SK-N-SH (cell line): ENCODE measurements around the gene SYT7. TPM values are rescaled to one million over a fixed set of nuclear protein-coding genes. Genes with fewer than 3 reads are reported as not detected.

Experiments
- CTCF ChIA-PET: fragments of 300-600, 350-600 bp; formaldehyde crosslinking; extraction: SDS; loops from one replicate; lab custom pipeline; 2021; lab: Yijun Ruan, JAX
- POLR2A ChIA-PET: fragments of 350-600 bp; sonication (Branson Sonifier 250); formaldehyde crosslinking; extraction: SDS; loops from one replicate; lab custom pipeline; 2020; ENCODE audit warnings: antibody characterized with exemption, inconsistent platforms; lab: Yijun Ruan, JAX
- DNase-seq: peaks from one replicate; pipeline ENCODE4 v3.0.0; 2012
- H2AFZ ChIP-seq: fragments of 200-600 bp; sonication (generic); 2 replicates; pipeline ENCODE4 v1.8.1; 2016; ENCODE audit warnings: antibody characterized with exemption, mild to moderate bottlenecking, low read depth
- H3F3A ChIP-seq: fragments of 200-600 bp; sonication (generic); replicated peaks from 2 replicates; pipeline ENCODE3; 2016; ENCODE audit warnings: antibody characterized with exemption, mild to moderate bottlenecking; ENCODE audit not compliant: insufficient read depth
- H3K27ac ChIP-seq, 2 experiments: fragments of 200-500 bp in 1 of 2; fragments of 200-600 bp in 1 of 2; sonication (Bioruptor generic) in 1 of 2; sonication (generic), shearing (Covaris generic) in 1 of 2; 2 replicates each; pipeline versions ENCODE4 v1.5.1 to v1.6.1; 2014 to 2016; ENCODE audit warnings: low read depth in 2 of 2, inconsistent platforms in 1 of 2, low read length in 1 of 2, mild to moderate bottlenecking in 1 of 2, mixed read lengths in 1 of 2
- H3K27me3 ChIP-seq: fragments of 200-600 bp; sonication (generic), shearing (Covaris generic); 2 replicates; pipeline ENCODE4 v1.6.1; 2016; ENCODE audit warnings: mixed run types; ENCODE audit not compliant: insufficient read depth
- H3K36me3 ChIP-seq, 2 experiments: fragments of 200-500 bp in 1 of 2; fragments of 200-600 bp in 1 of 2; sonication (Bioruptor generic) in 1 of 2; sonication (generic) in 1 of 2; replicated peaks in 1 of 2; 2 replicates each; pipeline versions ENCODE3 to v1.5.1; 2014 to 2016; ENCODE audit warnings: low read length in 1 of 2, mild to moderate bottlenecking in 1 of 2; ENCODE audit not compliant: insufficient read depth in 2 of 2, control insufficient read depth in 1 of 2
- H3K4me1 ChIP-seq, 2 experiments: fragments of 200-500 bp in 1 of 2; fragments of 200-600 bp in 1 of 2; sonication (Bioruptor generic) in 1 of 2; sonication (generic), shearing (Covaris generic) in 1 of 2; 2 replicates each; pipeline versions ENCODE4 v1.5.1 to v1.6.1; 2014 to 2016; ENCODE audit warnings: low read depth in 1 of 2, low read length in 1 of 2, mixed run types in 1 of 2; ENCODE audit not compliant: insufficient read depth in 2 of 2, control insufficient read depth in 1 of 2
- H3K4me2 ChIP-seq: fragments of 200-600 bp; sonication (generic), shearing (Covaris generic); 2 replicates; pipeline ENCODE4 v1.6.1; 2017; ENCODE audit warnings: mixed run types
- H3K4me3 ChIP-seq, 2 experiments: fragments of 200-500 bp in 1 of 2; fragments of 200-600 bp in 1 of 2; sonication (Bioruptor generic) in 1 of 2; sonication (generic), shearing (Covaris generic) in 1 of 2; 2 replicates each; pipeline versions ENCODE4 v1.5.1 to v1.8.1; 2014 to 2016; ENCODE audit warnings: low read depth in 2 of 2, inconsistent platforms in 1 of 2, low read length in 1 of 2, mild to moderate bottlenecking in 1 of 2, mixed read lengths in 1 of 2, moderate library complexity in 1 of 2
- H3K79me2 ChIP-seq: fragments of 200-600 bp; sonication (generic); 2 replicates; pipeline ENCODE4 v1.8.1; 2017; ENCODE audit warnings: mild to moderate bottlenecking; ENCODE audit not compliant: insufficient read depth
- H3K9ac ChIP-seq: fragments of 200-600 bp; sonication (generic); 2 replicates; pipeline ENCODE4 v1.6.1; 2017; ENCODE audit warnings: mixed run types
- H3K9me2 ChIP-seq: fragments of 200-600 bp; sonication (generic); 2 replicates; pipeline ENCODE4 v1.6.1; 2017; ENCODE audit warnings: mixed run types
- H3K9me3 ChIP-seq: fragments of 200-600 bp; sonication (generic); 2 replicates; pipeline ENCODE4 v1.6.1; 2017; ENCODE audit warnings: mixed run types, mild to moderate bottlenecking, moderate library complexity
- H4K20me1 ChIP-seq: fragments of 200-600 bp; sonication (generic); 2 replicates; pipeline ENCODE4 v1.6.1; 2017; ENCODE audit warnings: mild to moderate bottlenecking, mixed run types; ENCODE audit not compliant: insufficient read depth
- CHD2 ChIP-seq: fragments of 150-350 bp; IDR thresholded peaks from 2 replicates; pipeline ENCODE4 v1.6.1; 2018; ENCODE audit warnings: low read length; ENCODE audit not compliant: partially characterized antibody
- CTCF ChIP-seq: fragments of 200-600 bp; sonication (generic); IDR thresholded peaks from 2 replicates; pipeline ENCODE4 v1.6.1; 2017; ENCODE audit warnings: antibody characterized with exemption, mild to moderate bottlenecking, moderate library complexity
- EZH2phosphoT487 ChIP-seq: fragments of 200-600 bp; sonication (generic); IDR thresholded peaks from 2 replicates; pipeline ENCODE4 v1.6.1; 2017; ENCODE audit warnings: low read depth, mixed run types, mild to moderate bottlenecking, antibody characterized with exemption, moderate library complexity, borderline replicate concordance
- FOSL2 ChIP-seq: IDR thresholded peaks from 2 replicates; pipeline ENCODE4 v1.4.0; 2012; ENCODE audit warnings: low read depth, mild to moderate bottlenecking, moderate library complexity, borderline replicate concordance
- GABPA ChIP-seq: IDR thresholded peaks from 2 replicates; pipeline ENCODE4 v1.4.0; 2012; ENCODE audit warnings: low read depth, mild to moderate bottlenecking
- JUND ChIP-seq: IDR thresholded peaks from 2 replicates; pipeline ENCODE4 v1.4.0; 2012
- MAX ChIP-seq: IDR thresholded peaks from 2 replicates; pipeline ENCODE4 v1.4.0; 2012; ENCODE audit warnings: low read depth
- MEF2A ChIP-seq: IDR thresholded peaks from 2 replicates; pipeline ENCODE4 v1.4.0; 2012; ENCODE audit warnings: low read depth, borderline replicate concordance
- NFIC ChIP-seq: IDR thresholded peaks from 2 replicates; pipeline ENCODE4 v1.4.0; 2012; ENCODE audit warnings: borderline replicate concordance
- NRF1 ChIP-seq: IDR thresholded peaks from 2 replicates; pipeline ENCODE4 v1.6.1; 2012; ENCODE audit warnings: low read depth, mild to moderate bottlenecking, low read length
- REST ChIP-seq: IDR thresholded peaks from 2 replicates; pipeline ENCODE4 v1.6.1; 2012; ENCODE audit warnings: mild to moderate bottlenecking, low read depth, low read length, moderate library complexity
- RXRA ChIP-seq: IDR thresholded peaks from 2 replicates; pipeline ENCODE4 v1.4.0; 2012; ENCODE audit warnings: low read depth, mild to moderate bottlenecking, borderline replicate concordance
- SIN3A ChIP-seq: IDR thresholded peaks from 2 replicates; pipeline ENCODE4 v1.6.1; 2012; ENCODE audit warnings: low read depth, mild to moderate bottlenecking, low read length, moderate library complexity, borderline replicate concordance
- SMC3 ChIP-seq: IDR thresholded peaks from 2 replicates; pipeline ENCODE4 v1.6.1; 2012; ENCODE audit warnings: low read depth, low read length, improper control_type of control experiment
- TEAD4 ChIP-seq: IDR thresholded peaks from 2 replicates; pipeline ENCODE4 v1.4.0; 2012; ENCODE audit warnings: mild to moderate bottlenecking, borderline replicate concordance; ENCODE audit not compliant: insufficient read depth
- USF1 ChIP-seq: IDR thresholded peaks from 2 replicates; pipeline ENCODE4 v1.4.0; 2012; ENCODE audit warnings: low read depth, borderline replicate concordance
- YY1 ChIP-seq: IDR thresholded peaks from 2 replicates; pipeline ENCODE4 v1.4.0; 2012; ENCODE audit warnings: low read depth, mild to moderate bottlenecking
- ZBTB33 ChIP-seq: IDR thresholded peaks from 2 replicates; pipeline ENCODE4 v1.4.0; 2012; ENCODE audit warnings: low read depth, borderline replicate concordance
- WGBS: methylation state at CpG from one replicate; pipeline ENCODE4 v1.1.6; 2017; ENCODE audit warnings: low lambda C conversion rate; 5-methylcytosine and 5-hydroxymethylcytosine counted together
- polyA plus RNA-seq, 3 experiments: library from polyadenylated mRNA; depleted of rRNA; stranded (reverse); fragments of >200 nt; gene quantifications; 2 replicates each; pipeline ENCODE4 v1.2.3, GENCODE V29; 2012

SYT7 gene
- polyA plus RNA-seq, 1 of the 3 experiments (the other 2 are of a cell fraction), result 1.1 TPM

GRCh38 chr11:61472282-61472681, 108.6 kb downstream of the SYT7 start:
- ChIA-PET POLR2A (interaction anchor here (0.7 kb wide), 1 partner anchor 43 kb away, joined by 3 read pairs; the partner anchor contains the start of genes CPSF7 and SDHAF2), CTCF (interaction anchor here (0.7 to 21.8 kb wide), 8 partner anchors 26 to 166 kb away, joined by 3 to 670 read pairs (median 4); partner anchors contain the start of genes LRRC10B and SYT7)
- H3F3A ChIP-seq, result no peaks in the 10 kb centered on the region
- 96% methylated on average over 5 of the region's 5 CpGs for WGBS
- H3K9ac ChIP-seq, result no peak overlapping the region
- no peak overlapping the region for H3K4me2 ChIP-seq
- H3K79me2 ChIP-seq, result no peaks in the 10 kb centered on the region
- H3K36me3 ChIP-seq, result peaks cover 4% of the 10 kb centered on the region in 2 experiments
- DNase-seq, result no peak
- H3K27ac ChIP-seq, result no peak overlapping the region
- TF ChIP-seq NRF1 (no peak), FOSL2 (no peak), ZBTB33 (no peak), CHD2 (no peak), YY1 (no peak), REST (no peak), MAX (no peak)
- H3K4me3 ChIP-seq, result no peak overlapping the region
- no peak overlapping the region for H2AFZ ChIP-seq
- no peaks in the 10 kb centered on the region for H3K9me3 ChIP-seq
- H3K9me2 ChIP-seq, result no peaks in the 10 kb centered on the region
- no peaks in the 10 kb centered on the region for H4K20me1 ChIP-seq
- H3K4me1 ChIP-seq, result no peaks in the 10 kb centered on the region
- no peaks in the 10 kb centered on the region for H3K27me3 ChIP-seq

- Histone ChIP-seq H3K9ac (no peak overlapping the region), H3K4me2 (no peak overlapping the region), H3K4me3 (no peak overlapping the region), H3K9me3 (no peaks in the 10 kb centered on the region), H2AFZ (no peak overlapping the region), H3K36me3 (peaks cover 4% of the 10 kb centered on the region in 2 experiments), H3K27ac (no peak overlapping the region), H3K27me3 (no peaks in the 10 kb centered on the region), H3F3A (no peaks in the 10 kb centered on the region), H3K4me1 (no peaks in the 10 kb centered on the region), H4K20me1 (no peaks in the 10 kb centered on the region), H3K9me2 (no peaks in the 10 kb centered on the region), H3K79me2 (no peaks in the 10 kb centered on the region)
- ChIA-PET CTCF (interaction anchor here (1.3 to 3.0 kb wide), 4 partner anchors 10 to 171 kb away, joined by 4 to 22 read pairs (median 10); no protein-coding TSS in a partner anchor), POLR2A (no interaction called here)
- no peak for DNase-seq
- no peak for TF ChIP-seq GABPA
- no peak for TF ChIP-seq SIN3A
- TF ChIP-seq SMC3, result no peak
- no peak for TF ChIP-seq TEAD4
- no peak for TF ChIP-seq EZH2phosphoT487
- TF ChIP-seq USF1, result no peak
- no peak for TF ChIP-seq NFIC
- no peak for TF ChIP-seq NRF1
- no peak for TF ChIP-seq CTCF
- no peak for TF ChIP-seq JUND
- no peak for TF ChIP-seq RXRA
- TF ChIP-seq MEF2A, result no peak
- TF ChIP-seq FOSL2, result no peak
- TF ChIP-seq MAX, result no peak
- TF ChIP-seq CHD2, result no peak
- WGBS, result 90% methylated on average over 7 of the region's 7 CpGs
Observed at GRCh38 chr11:61468002-61468401, 112.9 kb downstream of the SYT7 start.
